Measurements from ENCODE around the gene SGK1. TPM values are rescaled to one million over a fixed set of nuclear protein-coding genes. Genes with fewer than 3 reads are reported as not detected.

Gene SGK1
- total RNA-seq, 1 donor from 2014 or later: 46.3 TPM

GRCh38 chr6:134171517-134171916 lies 146.4 kb downstream of the SGK1 start:
- no peak for DNase-seq (ENCODE audit: low spot score)

GRCh38 chr6:134170844-134171243 lies 147.1 kb downstream of the SGK1 start:
- DNase-seq (ENCODE audit: low spot score): no peak

DNA sequence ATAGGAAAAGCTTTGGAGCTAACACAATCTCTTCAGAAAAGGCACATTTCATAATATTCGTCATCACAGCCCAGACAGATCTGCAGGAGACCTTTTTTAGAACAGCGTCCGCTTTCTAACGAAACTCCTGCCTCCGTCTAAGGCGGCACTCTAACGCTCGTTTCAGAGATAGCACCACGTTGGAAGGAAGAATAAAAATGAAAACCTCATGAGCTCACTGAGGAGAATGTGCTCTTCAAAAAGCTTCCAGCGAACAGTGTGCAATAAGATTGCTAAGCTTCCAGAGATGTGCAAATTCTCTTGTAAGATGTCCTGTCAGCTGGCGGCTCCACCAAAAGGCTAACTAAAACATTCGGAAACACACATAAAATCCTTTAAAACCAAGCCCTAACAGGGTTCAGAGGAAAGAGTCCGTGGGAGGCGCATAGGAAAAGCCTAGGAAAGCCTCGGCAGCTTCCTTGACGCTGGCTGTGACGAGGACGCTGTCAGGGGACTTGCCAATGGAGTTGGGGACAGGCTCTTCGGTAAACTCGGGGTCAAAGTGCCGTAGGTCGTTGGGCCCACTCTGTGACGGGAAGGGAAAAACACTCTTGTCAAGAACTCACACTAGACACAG lies 147.9 kb downstream of the SGK1 start:
- no peak for DNase-seq (ENCODE audit: low spot score)

GRCh38 chr6:134168590-134169208 lies 149.2 kb downstream of the SGK1 start:
- DNase-seq (ENCODE audit: low spot score): no peak

DNA sequence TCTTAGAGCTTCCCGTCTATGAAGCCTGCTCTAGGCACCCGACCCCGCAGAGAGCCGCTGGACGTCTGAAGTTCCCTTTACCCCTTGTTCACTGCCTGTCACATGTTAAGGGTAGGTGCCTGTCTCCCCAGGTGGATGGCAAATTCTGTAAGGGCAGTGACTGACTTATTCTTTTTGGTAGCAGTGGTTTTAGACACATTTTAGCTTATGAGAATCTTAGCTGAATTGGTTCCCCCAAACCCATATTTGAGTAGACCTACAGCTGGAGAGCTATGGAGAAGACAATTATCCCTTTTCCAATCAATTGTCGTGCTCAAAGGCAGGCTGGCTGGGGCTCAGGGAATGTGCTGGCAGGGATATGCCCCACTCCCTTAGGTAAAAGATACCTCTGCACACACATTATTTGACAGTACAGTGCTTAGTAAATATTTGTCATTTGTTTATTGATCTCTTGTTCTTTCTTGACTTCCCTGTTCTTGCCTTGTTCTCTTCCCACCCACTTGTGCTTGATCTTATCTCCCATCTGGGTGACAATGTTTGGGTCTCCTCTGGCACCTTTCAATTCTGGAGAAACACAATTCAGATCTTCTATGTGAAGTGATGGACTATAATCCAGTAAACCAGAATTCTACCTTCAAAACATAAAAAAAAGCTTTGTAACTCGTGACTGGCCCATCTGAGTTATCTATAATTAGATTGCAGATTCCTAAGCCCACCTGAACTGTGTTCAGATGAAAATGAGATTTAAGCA lies 151.2 kb downstream of the SGK1 start:
- no peak for DNase-seq (ENCODE audit: low spot score)

GRCh38 chr6:134165561-134166201 lies 152.2 kb downstream of the SGK1 start:
- DNase-seq (ENCODE audit: low spot score): no peak

DNA sequence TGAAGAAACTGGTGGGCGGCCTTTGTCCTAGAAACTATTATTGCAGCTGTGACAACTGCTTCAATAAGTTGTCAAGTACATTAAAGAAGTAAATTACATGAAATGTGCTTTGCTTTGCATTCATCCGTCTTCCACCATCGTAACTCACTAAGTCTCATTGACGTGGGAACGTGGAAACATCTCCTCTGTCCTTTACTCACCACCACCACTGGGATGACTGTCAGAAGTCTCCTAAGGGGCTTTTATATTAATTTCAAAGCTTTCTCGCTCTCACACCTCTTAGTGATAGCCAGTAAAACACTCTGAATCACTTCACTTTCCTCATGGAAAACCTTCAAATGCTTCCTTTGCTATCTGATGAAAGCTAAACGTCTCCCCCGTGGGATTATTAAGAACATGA lies 153.6 kb downstream of the SGK1 start:
- DNase-seq (ENCODE audit: low spot score): no peak

DNA sequence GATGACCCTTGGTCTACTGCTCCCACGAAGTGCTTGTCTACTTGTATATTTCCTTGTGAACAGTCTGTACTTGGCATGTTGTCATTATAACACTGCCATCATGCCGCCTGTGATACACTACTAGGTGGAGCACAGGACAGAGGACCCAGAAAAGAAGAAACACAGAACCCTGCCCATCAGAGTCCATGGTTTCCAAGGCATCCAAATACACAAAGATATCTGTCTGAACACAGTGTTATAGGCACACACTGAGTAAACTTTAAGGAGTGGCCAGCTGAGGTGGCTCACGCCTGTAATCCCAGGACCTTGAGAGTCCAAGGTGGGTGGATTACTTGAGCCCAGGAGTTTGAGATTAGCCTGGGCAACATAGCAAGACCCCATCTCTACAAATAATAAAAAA lies 155.0 kb downstream of the SGK1 start:
- DNase-seq (ENCODE audit: low spot score): no peak

DNA sequence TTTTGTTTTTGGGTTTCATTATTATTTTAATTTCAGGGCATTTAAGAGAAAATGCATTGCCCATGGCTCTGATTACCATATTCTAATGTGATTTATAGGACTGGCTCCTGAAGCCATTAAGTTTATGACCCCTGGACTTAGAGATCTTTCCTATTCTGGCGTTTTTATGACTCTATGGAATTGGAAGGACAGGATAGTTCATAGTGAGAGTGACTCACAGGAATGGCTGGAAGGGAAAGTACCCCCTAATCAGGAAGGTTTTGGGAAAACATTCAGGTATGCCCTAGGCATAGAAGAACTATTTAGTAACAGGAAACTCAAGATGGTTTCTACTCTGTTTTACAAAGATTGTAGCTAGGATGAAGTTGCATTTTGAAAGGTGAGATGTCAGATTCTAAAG lies 156.9 kb downstream of the SGK1 start:
- no peak for DNase-seq (ENCODE audit: low spot score)

DNA sequence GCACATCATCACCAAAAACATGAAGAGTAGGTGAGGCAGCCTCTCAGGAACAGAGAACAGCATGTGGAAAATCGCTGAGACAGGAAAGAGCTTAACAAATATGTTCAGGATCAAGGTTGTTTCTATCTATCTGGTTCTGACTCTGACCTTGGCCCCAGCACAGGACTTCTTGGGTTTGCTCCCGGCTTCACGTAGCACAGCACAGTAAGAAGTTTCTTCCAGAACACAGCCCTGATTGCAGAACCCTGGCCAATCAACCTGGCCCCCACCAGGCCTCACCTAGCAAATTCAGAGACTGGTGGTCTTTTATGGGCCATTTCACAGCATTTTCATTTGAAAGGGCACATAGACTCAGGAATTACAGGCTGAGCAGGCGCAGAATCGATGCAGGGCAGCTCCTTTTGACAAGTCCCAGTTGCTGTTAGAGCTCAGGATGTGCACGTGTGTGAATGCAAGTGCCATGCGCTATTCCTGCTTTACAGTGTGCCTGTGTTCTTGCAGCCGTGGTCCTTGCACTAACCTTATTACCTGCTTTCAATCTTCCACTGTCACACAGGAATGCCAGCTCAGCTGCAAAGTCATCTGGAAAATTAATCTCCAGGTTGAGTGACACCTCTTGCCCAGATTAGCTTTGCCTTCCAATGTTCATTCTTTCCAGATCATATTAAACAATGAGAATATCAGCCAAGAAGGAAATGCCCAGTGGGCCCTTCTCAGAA lies 165.0 kb downstream of the SGK1 start:
- DNase-seq (ENCODE audit: low spot score): no peak

DNA sequence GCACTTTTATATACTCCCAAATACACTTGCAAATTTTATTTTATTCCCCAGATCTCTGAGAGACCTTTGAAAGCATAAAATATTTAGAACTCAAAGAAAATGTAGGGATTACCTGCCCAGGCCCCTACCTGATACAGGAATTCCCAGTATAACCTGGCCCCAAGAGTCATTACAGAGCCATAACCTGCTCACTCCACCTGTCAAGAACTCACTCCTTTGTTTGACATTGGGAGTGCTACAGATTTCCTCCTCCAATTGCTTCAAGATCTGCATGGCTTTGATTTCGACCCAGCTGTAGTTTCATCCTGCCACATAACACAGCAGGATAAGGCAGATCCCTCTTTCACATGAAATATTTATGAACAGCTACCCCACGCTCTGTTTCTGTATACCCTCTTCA lies 169.3 kb downstream of the SGK1 start:
- no peak for DNase-seq (ENCODE audit: low spot score)

DNA sequence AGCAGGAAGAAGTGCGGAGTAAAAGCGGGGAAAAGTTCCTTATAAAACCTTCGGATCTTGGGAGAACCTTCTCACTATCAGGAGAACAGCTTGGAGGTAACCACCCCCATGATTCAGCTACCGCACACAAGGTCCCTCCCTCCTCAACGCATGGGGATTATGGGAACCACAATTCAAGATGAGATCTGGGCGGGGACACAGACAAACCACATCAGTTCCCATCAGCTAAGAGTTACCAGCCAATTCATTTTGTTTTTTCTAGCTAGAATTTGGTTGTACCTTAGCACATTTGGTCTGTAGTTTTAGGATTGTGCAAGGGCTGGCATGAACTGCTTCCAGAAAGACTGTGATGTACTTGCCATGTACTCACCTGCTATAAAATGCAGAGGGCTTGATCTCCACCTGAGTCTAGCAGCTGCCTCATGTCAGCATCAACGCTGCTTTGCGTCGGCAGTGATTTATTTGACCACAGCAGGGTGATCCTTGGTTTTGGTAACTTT lies 170.8 kb downstream of the SGK1 start:
- DNase-seq (ENCODE audit: low spot score): no peak

DNA sequence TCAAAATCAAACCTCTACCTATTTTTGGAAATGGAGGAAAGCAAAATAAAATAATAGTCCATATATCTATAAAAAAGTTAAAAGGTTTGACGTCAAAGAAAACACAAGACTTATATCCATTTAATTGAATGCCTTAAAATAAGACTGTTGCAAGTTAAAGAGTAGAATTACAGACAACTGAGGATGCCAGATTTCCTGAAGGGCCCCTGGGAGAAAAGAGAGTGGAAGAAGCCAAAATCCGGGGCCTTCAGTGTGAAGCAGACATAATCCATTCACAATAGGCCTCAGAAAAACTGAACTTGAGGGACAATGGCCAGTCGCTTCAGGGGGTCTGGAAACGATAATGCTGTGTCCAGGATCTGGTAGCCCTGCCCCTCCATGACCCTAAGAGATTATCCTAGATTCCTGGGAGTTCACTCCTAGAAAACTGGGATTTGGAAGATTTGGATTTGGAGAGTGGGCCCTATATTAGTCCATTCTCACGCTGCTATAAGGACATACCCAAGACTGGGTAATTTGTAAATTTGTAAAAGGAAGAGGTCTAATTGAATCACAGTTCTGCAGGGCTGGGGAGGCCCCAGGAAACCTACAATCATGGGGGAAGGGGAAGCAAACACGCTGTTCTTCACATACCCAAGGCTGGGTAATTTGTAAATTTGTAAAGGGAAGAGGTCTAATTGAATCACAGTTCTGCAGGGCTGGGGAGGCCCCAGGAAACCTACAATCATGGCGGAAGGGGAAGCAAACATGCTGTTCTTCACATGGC lies 171.5 kb downstream of the SGK1 start:
- DNase-seq (ENCODE audit: low spot score): no peak

DNA sequence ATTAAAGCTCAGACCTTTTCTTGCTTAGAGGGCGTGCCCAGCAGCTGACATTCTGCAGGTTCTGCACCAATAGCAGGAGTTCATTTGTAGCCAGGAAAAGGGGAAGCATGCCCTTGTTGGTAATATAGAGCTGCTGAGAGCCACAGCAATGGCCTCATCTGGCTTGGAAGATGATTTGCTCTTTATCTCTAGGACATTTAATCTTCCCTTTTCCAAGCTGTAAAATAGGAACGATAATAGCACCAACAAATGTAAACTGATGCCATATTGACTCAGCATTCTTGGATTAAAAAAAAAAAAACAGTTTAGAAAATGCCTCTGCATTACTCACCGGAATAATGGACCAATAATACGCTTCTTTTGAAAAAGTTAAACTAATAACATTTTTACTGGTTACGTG lies 172.1 kb downstream of the SGK1 start:
- DNase-seq (ENCODE audit: low spot score): no peak

GRCh38 chr6:134138226-134138975 lies 179.5 kb downstream of the SGK1 start:
- DNase-seq (ENCODE audit: low spot score): no peak

GRCh38 chr6:134134654-134135053 lies 183.3 kb downstream of the SGK1 start:
- DNase-seq (ENCODE audit: low spot score): no peak

DNA sequence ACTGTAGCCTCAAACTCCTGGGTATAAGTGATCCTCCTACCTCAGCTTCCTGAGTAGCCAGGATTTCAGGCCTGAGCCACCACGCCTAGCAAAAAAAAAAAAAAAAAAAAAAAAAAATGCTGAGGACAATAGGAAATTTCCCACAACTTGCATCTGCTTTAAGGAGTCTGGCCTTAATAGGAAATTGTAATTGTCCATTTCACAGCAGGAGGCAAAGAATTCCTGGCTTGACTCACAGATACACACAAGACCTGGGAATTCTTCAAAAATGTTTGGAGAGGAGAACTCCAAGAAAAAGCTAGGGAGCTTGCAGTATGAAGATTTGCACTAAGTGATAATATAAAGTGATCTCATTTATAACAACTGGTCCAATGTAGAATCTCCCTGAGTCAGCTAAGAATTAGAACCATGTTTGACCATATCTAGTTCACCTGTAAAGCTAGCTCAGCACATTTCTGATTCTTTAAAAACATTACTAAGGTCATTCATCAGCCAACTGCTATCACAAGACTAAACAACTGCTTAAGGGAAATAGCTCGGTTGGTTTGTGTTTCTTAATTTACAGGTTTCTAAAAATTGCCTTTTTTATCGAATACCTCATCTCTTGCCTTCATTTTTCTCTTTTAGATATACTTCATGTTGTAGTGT lies 185.3 kb downstream of the SGK1 start:
- DNase-seq (ENCODE audit: low spot score): no peak

GRCh38 chr6:134131530-134132139 lies 186.3 kb downstream of the SGK1 start:
- DNase-seq (ENCODE audit: low spot score): no peak

DNA sequence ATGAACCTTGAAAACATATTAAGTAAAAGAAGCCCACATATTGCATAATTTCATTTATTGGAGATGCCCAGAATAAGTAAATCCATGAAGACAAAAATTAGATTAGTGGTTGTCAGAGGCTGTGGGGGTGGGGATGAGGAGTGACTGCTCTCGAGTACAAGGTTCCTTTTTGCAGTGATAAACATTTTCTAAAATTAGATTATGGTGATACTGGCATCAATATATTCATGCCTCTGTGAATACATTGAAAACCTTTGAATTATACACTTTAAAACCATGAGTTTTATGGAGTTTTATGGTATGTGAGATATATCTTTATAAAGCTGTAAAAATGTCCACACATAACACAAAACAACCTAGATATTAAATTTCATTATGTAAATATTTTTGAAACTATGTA lies 189.8 kb downstream of the SGK1 start:
- no peak for DNase-seq (ENCODE audit: low spot score)
